ENCODE measurements around the gene ZFYVE27.

Gene ZFYVE27

DNA sequence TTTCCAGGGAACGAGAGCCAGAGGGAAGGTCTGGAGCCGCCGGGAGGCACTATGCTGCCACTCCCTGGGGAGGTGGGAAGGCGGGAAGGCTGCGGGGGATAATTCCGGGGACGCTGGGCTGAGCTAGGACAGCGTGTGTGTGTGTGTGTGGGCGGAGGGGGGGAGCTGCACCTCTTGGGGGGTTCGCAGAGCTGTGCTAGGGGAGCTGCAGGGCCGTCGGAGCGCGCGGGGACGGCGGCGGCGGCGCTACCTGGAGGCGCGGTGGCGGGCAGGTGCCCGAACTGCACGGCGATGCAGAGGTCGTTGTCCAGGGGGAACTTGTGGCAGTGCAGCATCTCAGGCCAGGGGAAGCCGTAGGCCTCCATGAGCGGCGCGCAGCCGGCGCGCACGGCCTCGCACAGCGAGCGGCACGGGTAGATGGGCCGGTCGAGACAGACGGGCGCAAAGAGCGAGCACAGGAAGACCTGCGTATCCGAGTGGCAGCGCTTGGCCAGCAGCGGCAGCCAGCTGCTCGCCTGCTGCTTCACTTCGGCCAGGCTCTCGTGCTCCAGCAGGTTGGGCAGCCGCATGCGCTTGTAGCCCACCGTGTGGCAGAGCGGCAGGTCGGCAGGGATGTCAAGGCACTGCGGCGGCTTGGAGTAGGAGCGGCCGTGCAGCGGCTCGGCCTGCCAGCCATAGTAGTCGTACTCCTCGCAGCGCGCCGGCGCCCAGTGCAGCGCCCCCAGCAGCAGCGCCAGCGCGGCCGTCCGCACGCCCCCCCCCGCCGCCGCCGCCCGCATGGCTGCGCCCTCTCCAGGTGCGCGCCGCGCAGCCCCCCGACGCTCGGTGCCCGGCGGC is 34.3 kb downstream of the ZFYVE27 start:
- no peak overlapping the region for H3K4me3 ChIP-seq (ENCODE audit: low read depth, low read length)
- TF ChIP-seq, protein P1, sequence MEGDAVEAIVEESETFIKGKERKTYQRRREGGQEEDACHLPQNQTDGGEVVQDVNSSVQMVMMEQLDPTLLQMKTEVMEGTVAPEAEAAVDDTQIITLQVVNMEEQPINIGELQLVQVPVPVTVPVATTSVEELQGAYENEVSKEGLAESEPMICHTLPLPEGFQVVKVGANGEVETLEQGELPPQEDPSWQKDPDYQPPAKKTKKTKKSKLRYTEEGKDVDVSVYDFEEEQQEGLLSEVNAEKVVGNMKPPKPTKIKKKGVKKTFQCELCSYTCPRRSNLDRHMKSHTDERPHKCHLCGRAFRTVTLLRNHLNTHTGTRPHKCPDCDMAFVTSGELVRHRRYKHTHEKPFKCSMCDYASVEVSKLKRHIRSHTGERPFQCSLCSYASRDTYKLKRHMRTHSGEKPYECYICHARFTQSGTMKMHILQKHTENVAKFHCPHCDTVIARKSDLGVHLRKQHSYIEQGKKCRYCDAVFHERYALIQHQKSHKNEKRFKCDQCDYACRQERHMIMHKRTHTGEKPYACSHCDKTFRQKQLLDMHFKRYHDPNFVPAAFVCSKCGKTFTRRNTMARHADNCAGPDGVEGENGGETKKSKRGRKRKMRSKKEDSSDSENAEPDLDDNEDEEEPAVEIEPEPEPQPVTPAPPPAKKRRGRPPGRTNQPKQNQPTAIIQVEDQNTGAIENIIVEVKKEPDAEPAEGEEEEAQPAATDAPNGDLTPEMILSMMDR (IDR thresholded peaks at IDR 0.05; ENCODE audit: control insufficient read depth, extremely low read depth, insufficient read depth): no peak
- DNase-seq (ENCODE audit: low read depth): no peak

DNA sequence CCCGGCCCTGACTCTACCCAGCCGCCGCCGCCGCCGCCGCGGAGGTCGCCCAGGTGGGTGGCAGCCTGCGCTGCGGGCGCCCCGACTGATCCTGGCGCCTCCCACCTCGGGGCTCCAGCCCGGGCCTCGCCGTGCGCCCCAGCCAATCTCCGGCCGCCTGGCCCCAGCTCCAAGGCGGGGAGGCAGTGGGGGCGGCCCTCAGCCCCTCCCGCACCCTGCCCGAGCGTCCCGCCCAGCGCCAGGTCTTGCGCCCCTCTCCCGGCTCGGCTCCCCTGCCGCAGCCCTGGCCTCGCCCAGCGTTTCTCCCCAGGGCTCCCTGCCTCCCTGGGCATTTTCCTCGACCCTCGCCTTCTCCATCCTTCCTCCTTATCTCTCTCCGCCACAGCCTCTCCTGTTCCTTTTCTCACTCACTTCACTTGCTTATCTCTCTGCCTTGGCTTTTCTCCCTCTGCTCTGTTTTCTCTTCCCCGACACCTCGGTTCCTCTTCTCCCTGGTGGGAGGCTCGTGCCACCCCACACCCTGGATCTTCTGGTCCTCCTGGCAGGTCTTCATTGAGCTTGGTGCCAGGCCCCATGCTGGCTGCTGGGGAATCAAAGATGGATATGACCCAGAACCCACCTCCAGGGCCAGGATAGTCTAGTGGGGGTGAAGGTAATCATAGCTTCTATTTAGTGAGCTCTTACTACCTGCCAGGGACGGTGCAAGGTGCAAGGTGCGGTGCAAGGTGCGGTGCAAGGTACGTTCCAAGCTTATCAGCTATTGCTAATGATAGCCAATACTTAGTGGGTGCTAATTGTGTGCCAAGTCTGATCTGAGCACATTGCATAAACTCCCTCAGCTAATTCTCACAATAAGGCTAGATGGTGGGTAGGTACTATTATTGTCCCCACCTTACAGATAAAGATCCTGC is 35.2 kb downstream of the ZFYVE27 start, which contains the start of gene SFRP5:
Gene SFRP5, minus strand, starts transcription at position 87 of the 911 bp plus-strand sequence. CDS start 166 bp downstream, outside the sequence.
- no peak within 1 kb of the TSS for H3K4me3 ChIP-seq (ENCODE audit: low read depth, low read length)
- DNase-seq (ENCODE audit: low read depth): no peak
- TF ChIP-seq, protein P1 (IDR thresholded peaks at IDR 0.05; ENCODE audit: control insufficient read depth, extremely low read depth, insufficient read depth): no peak

DNA sequence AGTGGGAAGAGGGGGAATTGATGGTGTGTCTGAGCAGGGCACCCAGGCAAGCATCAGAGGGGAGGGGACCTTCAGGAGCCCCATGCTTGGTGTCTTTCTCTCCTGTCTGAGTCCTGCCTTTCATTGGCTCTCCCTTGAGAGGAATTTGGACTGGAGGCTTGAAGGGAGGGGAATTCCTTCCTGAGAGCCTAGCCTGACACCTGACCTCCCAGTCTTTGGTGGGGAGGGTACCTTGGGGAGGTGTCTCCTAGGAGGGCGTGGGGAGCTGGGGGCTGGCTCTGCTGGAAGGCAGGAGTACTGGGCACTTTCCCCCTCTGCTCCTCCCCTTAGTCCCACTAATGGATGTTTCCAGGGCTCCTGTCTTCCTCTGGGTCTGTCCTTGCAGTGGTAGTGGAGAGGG is 36.2 kb downstream of the ZFYVE27 start:
- TF ChIP-seq, protein P1 (IDR thresholded peaks at IDR 0.05; ENCODE audit: control insufficient read depth, extremely low read depth, insufficient read depth): no peak
- no peak for DNase-seq (ENCODE audit: low read depth)
- no peak overlapping the region for H3K4me3 ChIP-seq (ENCODE audit: low read depth, low read length)

DNA sequence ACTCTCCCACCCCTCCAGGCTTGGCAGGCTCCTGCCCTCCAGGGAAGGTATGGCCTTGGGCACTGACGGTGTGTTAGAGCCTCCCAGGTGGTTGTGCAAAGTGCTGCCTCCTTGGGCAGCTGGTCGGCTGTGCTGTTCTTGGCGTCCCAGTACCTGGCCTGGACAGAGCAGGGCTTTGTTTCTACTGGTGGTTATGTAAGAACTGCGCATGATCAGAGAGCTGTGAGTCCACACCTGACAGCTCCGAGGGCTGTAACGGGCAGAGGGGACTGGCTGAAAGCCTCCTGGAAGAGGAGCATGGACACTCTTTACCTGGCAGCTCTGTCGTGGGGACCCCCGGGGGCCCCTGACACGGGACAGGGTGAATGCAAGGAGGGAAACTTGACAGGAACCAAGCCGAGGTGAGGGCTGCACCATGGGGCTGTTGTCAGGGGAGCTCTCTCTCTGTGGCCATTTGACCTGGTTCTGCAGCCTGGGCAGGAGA is 37.9 kb downstream of the ZFYVE27 start:
- no peak for DNase-seq (ENCODE audit: low read depth)
- H3K4me3 ChIP-seq (ENCODE audit: low read depth, low read length): no peak overlapping the region
- TF ChIP-seq, protein P1 (IDR thresholded peaks at IDR 0.05; ENCODE audit: control insufficient read depth, extremely low read depth, insufficient read depth): no peak

DNA sequence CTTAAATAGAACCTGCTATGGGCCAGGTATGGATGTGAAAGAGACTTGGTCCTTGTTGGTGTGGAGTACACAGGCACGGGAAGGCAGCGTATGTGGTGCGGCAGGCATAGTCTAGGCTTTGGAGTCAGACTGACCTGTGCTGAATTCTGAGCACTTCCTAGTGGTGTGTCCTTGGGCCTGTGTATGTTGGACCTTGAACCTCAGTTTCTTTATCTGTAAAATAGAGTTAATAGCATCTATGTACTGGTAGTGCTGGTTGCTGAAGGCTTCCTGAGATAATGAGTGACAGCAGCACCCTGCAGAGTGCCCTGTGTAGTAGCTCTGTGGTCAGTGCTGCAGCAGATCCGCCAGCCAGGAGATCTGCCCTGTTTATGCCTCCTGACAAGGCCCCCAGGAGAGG is 40.2 kb downstream of the ZFYVE27 start:
- DNase-seq (ENCODE audit: low read depth): no peak
- no peak overlapping the region for H3K4me3 ChIP-seq (ENCODE audit: low read depth, low read length)
- TF ChIP-seq, protein P1 (IDR thresholded peaks at IDR 0.05; ENCODE audit: control insufficient read depth, extremely low read depth, insufficient read depth): no peak

DNA sequence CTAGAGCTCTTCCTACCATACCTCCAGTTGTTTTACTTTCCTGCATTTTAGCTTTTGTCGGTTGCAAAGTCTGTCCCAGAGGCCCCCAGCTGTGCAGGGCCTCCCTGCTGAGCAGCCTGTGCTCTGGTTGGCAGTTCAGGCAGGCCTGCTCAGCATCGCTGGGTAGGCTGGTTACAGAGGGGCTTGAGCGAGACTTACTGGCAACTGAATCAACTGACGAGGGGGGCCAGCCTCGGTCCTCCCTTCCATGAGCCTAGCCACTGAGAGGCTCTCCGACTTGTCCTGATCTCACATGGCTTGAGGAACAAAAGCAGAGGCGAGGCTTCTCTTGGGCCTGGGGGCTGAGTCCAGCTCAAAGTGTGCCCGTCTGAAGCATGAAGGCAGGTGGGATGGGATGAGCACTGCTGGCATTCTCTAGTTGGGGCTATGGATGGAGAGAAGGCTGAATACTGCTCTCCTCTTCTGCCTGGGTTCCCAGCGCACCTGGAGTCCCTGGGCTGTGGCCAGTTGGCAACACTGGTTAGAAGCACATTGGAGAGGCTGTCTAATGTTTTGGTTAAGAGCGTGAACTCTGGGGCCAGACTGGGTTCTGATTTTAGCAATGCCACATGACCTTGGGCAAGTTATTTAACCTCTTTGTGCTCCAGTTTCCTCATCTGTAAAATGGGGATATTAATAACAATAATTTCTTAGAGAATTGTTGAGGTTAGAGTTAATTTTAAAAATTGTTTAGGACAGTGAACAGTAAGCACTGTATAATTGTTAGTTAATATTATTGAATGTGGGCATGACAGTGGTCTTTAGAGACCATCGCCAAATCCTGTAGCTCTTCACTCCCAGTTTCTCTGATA is 41.7 kb downstream of the ZFYVE27 start:
- TF ChIP-seq, protein P1 (IDR thresholded peaks at IDR 0.05; ENCODE audit: control insufficient read depth, extremely low read depth, insufficient read depth): no peak
- no peak overlapping the region for H3K4me3 ChIP-seq (ENCODE audit: low read depth, low read length)
- DNase-seq (ENCODE audit: low read depth): no peak

All from LNCaP clone FGC (cell line).